GM20000 (cell line): ENCODE measurements around the gene RAPGEF4.

Source experiments
- DNase-seq: peaks from one replicate; pipeline ENCODE4 v3.0.0; 2012; ENCODE audit warnings: low spot score
- CTCF ChIP-seq: IDR thresholded peaks from 2 replicates; pipeline ENCODE4 v1.5.1; 2012; ENCODE audit warnings: mild to moderate bottlenecking, control low read depth; ENCODE audit errors: extremely low read depth, missing control alignments

Gene RAPGEF4

GRCh38 chr2:173075056-173075780 is 339.6 kb downstream of the RAPGEF4 start:
- no peak for TF ChIP-seq CTCF
- no peak for DNase-seq

- peak; percentile 25 for TF ChIP-seq CTCF
- DNase-seq: peak; percentile 83
Observed at GRCh38 chr2:173075781-173076580, 340.3 kb downstream of the RAPGEF4 start, which contains the start of gene MAP3K20. TSS of gene MAP3K20 (plus strand) at chr2:173075846. CDS start at chr2:173091032, 15,186 bp downstream.

- TF ChIP-seq CTCF: no peak
- peak; percentile 37 for DNase-seq
Observed at GRCh38 chr2:173076581-173077345, 341.1 kb downstream of the RAPGEF4 start.

- TF ChIP-seq CTCF: no peak
- DNase-seq: no peak
Observed at GRCh38 chr2:173077506-173078177, 342.0 kb downstream of the RAPGEF4 start.

GRCh38 chr2:173079141-173079540 is 343.5 kb downstream of the RAPGEF4 start:
- TF ChIP-seq CTCF: no peak
- no peak for DNase-seq

GRCh38 chr2:173079973-173080860 is 344.6 kb downstream of the RAPGEF4 start:
- no peak for TF ChIP-seq CTCF
- DNase-seq: no peak
